ENCODE data around the gene HS6ST1.

GRCh38 chr2:128313931-128314347, 4.7 kb downstream of the HS6ST1 start:
- TF ChIP-seq CTCF (conservative IDR thresholded peaks at IDR 0.05; ENCODE audit: low read depth, low read length) (no peak), EZH2 (IDR thresholded peaks at IDR 0.05; ENCODE audit: borderline replicate concordance, low read depth, low read length, poor library complexity, severe bottlenecking) (no peak)

Measured in A673 (cell line).